NCI-H1436 (cell line): Measurements from ENCODE around the gene UTP4.
A peak's percentile ranks its signal among the peaks of the same experiment; 100 is the strongest.

Source experiments
- DNase-seq: peaks from one replicate; lab custom pipeline; 2025; lab: John Stamatoyannopoulos, UW

UTP4 gene

DNA sequence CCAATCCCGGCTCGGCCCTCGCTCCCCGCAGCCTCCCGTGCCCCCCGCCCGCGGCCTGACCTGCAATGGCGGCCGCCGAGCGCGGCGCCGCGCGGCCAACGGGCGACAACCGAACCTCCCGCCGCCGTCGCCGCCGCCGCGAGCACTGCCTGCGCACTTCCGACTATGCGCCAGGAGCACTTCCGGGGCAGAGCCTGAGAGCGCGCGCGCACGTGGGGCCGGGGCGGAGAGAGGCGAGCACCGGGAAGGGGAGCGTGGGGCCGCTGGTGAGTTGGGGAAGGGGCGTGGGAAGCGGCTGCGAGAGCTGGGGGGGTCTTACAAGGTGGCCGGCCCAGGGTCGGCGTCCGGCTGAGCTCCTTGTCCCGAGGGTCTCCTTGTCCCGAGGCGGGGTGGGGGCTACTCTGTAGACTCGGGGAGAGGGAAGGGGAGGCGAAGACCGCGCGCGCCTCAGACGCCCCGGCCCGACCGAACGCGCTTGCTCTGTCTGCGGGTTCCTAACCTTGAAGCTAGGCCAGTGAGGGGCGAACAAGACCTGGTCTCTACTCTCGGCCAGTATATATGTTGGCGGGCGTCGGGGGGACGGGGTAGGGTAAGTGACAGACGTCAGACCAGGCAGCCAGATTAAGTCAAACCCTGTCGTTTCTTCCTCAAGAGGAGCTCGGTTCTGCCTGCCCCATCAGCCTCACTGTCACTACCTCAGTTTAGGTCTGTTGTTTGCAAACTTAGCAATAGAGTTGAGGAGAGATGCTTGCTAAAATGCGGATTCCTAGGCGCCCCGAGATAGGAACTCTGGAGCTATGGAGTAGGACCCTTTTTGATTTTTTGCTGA, at the start of gene UTP4, which contains the start of gene CHTF8:
TSS of gene UTP4 (plus strand) at position 226 of the 829 bp plus-strand sequence. CDS start 811 bp downstream, outside the sequence.
TSS of gene CHTF8 (minus strand) at position 165 of the 829 bp plus-strand sequence. CDS start 11,130 bp downstream, outside the sequence.
- DNase-seq: peak; percentile 80

DNA sequence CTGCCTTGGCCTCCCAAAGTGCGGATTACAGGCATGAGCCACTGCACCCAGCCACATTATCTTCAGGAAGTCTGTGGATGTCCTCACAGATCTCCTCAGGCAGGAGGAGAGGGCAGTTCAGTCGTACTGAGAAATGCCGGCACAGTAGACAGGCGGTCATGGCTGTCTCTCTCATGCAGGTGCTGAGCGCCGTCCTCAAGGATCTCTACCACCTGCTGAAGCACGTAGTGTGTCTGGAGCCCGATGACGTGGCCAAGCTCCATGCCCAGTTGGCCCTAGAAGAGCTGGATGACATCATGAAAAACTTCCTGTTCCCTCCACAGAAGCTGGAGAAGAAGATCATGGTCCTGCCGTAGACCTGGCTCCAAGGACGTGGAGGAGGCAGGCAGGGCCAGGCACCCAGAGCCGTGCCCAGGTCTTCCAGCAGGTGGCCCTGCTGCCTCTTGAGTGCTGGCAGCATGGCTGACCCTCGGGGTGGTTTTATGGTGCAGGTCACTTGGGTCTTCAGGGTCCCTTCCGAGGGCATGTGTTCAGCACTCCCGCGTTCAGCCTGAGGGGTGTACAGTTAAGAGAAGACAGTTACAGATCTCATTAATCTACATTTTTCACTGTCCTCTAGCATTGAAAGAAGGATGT, 49.0 kb upstream of the UTP4 start:
- DNase-seq: no peak

DNA sequence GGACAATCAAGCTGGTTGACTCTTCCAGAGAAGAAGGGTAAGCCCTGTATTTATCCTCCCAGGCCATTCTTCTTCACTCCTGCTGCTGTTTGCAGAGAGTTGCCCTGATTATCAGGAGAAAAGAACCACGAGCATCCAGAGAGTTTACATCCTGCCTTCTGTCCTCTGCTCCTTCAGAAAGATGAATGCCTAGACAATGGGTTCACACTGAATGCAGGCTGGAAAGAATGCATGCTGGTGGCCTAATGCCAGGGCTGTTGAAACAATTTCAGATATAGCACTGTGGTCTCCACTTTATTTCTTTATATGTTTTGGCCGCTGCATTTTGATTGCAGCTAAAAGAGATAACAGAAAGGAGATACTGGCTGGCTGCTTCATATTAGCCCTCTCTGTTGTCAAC, 48.2 kb upstream of the UTP4 start:
- no peak for DNase-seq

DNA sequence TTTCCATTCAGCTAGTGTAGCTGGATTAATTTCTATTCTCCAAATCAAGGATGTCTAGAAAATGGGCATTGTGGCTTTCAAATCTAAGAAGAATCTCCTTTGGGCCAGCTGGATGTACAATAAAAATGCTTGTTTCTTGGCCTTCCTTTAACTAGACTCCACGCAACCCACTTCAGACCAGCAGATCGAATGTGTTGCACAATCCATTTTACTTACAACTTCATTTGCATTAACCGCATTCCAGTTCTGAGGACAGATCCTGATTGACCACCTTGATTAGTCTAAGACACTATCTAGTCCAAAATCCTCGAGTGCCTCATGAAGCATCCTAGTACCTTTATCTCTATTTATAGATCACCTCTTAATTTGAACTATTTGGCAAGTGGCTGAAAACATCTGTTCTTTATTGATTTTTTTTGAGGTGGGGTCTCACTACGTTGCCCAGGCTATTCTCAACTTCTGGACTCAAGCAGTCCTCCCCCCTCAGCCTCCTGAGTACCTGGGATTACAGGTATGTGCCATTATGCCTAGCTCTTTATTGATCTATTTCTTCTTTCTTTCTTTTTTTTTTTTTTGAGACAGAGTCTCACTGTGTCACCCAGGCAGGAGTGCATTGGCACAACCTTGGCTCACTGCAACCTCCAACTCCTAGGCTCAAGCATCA, 47.3 kb upstream of the UTP4 start:
- no peak for DNase-seq

DNA sequence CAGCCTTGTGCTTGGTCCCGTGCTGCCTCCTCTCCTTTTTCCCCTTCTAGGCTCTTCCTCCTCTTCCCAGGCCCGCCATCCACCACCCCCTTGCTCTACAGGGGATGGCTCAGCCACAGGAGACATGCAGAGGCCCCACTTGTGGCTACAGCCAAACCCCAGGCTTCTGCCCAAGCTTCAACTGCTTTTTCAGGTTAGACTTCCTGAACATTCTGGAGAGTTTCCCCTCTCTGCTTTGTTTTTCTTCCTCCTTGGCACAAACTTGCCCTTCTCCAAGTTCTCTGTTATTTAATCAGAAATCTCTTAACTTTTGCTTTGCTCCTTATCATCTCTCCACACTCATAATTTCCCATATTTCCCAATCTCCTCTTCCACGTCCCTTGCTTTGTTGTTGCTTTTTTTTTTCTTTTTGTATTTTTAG, 45.3 kb upstream of the UTP4 start:
- no peak for DNase-seq

DNA sequence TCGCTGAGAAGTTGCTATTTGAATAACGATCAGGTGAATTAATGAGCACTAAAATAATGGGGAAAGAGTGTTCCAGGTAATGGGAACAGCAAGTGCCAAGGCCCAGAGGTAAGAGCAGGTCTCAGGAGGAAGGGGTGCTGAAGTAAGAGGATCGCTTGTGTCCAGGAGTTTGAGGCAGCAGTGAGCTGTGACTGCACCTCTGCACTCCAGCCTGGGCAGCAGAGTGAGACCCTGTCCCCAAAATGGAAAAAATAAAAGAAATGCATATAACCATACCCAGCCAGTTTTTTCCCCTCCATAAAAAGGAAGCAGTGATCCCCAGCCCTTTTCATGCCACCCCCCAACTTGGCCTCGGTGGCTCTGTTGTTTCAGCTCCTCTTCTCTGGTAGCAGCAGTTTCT, 43.8 kb upstream of the UTP4 start:
- no peak for DNase-seq

DNA sequence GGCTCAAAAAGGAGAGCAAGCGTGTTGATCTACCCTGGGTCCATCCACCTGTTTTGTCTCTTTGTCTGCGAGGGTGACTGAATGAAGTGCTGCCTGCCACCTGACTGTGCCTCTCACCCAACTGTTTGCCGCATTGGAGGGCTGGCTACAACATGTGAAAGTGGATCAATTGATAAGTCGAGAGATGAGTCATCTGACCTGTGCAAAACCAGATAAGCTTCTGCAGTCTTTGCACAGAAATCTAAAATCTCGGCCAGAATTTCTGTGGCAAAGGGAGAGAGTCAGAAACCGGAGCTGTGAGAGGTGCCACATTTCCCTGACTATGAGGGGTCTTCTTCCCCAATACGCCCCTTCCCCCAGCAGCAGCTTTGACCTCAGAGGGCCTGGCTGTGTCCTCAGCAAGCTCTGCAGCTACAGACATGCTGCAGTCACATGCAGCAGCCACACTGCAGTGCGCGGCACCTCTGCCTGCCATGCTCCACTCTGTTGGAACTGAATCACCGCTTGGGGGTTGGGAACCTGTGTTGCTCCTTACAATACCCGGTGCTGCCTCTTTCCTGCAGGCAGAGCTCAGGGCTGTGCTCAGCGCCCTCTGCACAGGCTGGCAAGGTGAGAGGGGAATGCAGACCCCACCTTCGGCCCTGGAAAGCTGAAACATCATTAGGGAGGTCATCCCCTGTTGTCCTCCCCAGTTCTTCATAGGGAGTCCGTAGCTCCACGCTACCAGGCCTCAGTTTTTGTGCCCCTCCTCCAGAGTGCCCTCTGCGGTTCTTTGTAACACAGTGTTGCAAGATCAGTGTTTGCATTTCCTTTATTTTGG, 43.1 kb upstream of the UTP4 start:
- peak; percentile 21 for DNase-seq

DNA sequence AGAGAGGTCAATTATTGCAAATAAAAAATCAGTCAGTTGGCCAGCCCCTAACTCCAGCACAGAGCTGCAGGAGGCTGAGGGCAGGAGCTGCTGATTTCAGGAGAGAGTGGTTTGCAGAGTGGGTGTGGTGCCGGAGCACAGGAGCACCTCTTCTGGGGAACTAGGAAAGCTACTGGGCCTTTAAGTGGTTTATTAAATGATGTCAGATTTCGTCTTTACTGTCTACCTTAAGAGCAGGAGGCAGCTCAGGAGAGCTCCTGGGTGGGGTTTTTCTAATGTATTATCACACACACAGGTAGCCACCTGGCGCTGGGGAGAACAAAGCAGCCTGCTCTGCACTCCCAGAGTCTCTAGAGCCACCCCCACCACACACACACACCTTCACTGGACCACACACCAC, 38.5 kb upstream of the UTP4 start:
- DNase-seq: peak; percentile 53

DNA sequence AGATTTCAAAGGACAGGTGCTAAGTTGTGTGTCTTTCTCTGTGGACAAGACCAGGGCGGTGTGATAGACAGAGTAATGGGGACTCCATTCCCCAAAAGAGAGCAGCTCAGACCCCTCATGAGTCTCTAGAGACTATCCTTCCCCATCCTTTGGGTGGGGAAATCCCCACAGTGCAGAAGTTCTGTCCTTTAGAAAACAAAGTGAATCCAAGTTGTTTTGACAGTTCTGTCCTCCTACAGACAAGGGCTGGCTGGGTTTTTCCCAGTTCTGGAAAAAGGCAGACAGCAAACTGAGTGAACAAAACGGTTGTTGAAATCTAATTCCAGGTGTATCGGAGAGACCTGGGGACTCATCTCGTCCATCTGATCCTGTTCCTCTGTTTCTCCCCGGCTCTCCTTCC, 37.9 kb upstream of the UTP4 start:
- DNase-seq: no peak

DNA sequence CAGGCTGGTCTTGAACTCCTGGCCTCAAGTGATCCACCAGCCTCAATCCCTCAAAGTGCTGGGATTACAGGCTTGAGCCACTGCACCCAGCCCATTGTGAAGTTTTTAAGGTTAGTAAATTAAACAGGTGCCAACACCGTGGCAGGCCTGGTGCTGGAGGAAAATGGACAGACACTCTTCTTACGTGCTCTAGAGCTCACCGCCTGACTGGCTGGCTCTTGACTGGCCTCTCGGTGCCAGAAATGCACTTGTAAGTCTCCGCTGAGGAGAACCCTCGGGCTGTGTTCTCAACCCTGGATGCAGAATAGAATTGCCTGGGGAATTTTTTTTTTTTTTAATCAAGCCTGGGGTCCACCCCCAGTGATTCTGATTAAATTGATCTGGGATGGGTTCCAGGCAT, 37.3 kb upstream of the UTP4 start:
- DNase-seq: peak; percentile 21

DNA sequence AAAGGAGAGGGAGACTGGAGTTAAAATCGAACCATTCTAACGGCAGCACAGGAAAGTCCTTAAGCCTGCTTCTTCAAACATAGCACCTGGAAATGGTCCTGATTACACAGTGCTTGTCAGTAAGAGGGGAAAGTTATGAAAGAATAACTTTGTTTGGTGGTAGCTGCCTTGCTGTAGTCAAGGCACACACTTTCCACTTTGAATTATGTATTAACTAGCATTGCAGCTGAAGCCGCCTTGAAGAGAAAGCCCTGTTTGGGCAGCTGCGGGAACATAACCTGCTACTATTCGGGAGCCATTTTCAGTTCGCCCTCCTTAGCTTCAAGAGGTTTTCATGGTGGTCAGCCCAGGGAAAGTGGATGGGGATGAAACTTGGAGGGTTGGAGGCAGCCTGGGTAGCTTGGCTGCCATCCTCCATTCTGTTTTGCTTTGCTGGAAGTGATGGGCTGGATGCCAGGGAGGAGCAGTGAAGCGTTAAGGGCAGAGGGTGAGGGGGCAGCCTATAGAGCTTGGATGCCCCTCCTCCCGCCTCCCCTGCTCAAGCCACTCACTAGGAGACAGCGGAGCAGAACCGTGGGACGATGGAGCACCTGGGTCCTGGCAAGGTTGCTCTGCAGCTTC, 32.3 kb upstream of the UTP4 start:
- peak; percentile 27 for DNase-seq

DNA sequence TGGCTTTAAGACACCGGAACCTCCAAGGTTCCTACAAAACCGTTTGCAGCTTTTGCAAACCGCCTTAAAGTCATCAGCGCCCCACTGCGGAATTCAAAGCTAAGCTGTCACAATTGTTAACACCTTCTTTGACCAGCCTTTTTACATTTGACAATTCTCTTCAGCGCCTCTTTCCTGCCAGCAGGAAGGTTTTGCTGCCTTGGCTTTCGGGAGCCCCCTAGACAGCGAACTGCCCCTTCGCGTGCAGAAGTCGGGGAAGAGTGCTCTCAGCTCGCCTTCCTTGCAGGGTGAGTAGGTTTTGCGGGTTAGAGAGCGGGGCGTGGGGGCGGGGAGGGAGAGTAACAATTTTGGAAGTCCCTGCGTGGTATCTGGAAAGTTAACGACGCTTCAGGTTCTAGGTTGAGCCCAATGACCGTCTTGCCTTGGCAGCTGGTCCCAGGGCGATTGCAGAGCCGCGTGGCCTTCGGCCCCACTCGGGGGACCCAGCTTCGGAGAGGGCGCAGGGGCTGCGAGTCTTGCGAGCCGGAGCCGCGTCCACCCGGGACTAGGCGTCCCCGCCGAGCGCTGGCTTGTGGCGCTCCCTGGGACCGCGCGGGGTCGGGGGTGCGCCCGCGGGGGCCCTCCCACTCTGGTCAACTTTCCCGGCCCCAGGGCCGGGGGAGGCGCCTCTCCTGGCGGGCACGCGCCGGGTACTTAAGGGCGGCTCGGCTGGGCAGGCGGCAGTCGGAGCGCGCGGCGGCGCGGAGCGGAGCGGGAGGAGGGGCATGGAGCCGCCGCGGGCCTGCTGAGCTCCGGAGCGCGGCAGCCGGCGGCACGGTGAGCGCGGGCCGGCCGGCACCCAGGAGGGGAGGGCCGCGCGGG, 26.7 kb upstream of the UTP4 start, which contains the start of gene HAS3:
TSS of gene HAS3 (plus strand) at position 153 of the 861 bp plus-strand sequence. CDS start 3,743 bp downstream, outside the sequence.
- peak; percentile 45 for DNase-seq

DNA sequence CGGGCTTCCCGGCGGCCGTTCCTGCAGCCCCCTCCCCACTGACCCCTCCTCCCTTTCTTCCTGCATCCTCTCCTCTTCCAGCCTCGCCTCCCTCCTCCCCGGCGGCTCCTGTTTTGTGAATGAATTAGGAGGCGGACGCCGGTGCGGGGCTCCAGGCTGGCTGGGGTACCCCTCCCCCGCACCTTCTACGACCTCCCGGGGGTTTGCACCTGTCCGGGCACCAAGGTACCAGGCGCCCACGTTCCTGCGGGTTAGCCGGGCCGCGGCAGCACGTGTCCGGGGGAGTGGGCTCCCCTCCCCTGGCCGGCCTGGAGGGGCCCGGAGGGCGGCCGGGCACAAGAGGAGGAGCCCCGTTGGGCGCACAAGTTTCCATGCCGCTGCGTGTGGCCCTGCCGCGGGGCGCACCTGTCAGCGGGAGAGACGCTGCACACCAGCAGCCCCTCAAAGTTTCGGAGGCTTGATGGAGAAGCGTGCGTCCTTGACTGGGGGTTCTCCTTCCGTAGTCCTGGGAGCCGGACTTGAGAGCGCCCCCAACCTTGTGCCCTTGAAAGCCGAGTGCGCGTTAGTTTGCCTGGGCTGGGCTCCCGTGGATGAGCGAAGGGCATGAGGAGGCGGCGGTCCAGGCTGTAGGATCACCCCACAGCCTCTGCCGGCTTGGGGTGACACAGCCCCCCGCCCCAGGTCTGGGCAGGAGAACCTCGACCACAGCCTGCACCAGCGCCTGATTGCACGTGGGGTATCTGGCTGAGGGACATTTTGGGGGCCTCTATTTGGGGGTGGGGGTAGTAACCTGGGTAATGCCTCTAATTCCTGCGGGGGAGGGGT, 25.7 kb upstream of the UTP4 start:
- DNase-seq: no peak

DNA sequence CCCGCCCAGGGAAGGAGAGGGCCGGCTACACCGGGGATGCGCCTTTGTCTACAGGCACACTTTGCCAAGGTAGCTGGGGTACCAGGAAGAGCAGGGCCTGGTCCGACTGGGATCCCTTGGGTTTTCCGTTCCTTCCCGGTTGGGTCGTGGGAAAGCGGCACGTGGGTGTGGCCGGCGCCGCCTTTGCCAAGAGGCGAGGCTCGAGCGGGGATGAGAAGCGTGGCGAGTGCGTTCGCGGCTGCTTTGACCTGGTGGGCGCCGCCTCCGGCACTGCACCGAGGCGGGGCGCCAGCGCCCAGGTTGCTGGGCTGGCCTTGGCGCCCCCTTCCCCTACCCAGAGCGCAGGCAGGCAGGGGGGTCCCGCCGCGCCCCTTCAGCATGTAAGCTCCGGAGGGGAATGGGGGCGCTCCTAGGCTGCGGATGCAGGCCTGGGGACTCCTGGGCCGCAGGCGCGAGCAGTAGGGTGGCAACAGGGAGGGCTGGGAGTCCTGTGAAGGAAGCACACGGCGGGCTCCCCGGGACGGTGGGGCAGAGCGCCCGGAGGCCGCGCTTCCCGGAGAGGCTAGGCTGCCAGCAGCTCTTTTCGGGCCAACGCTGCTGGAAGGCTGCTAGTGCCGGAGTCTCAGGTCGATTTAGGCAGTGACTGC, 25.0 kb upstream of the UTP4 start:
- no peak for DNase-seq

DNA sequence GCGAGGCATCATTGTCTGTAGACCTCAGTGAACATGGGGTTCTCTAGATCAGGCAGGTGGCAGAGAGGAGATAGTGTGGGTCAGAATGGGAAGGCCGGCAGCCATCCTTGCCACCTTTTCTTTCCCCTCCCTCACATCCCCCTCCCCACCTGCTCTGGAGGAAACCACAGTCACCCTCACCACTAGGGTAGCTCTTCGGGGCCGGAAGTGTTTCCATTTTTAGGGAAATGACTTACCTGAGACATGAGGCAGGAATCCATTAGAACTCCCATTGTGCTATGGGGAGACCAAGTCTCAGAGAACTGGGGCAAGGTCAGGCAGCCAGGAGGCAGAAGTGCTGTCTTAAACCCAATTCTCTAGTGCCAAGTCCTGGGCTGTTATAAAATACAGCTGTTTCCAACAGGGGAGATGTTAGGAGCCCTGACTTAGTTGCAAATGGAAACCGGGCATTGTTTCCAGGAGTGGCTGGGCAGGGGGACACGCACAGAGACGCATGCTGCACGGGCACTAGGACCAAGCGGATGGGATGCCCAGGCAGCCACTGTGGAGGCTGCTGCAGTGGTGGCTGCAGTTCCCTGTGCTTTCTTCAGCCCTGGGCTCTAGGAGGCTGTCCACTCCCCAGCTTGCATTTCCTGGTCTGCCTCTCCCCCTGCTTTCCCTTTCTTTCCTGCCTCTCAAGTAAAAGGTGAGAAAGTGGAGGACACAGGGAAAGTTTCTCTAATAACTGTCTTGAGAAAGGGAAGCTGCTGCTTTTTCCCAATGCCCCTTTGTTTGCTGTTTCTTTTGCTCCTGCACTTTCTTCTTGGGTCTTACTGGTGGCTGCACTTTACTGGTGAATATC, 24.2 kb upstream of the UTP4 start:
- DNase-seq: no peak

DNA sequence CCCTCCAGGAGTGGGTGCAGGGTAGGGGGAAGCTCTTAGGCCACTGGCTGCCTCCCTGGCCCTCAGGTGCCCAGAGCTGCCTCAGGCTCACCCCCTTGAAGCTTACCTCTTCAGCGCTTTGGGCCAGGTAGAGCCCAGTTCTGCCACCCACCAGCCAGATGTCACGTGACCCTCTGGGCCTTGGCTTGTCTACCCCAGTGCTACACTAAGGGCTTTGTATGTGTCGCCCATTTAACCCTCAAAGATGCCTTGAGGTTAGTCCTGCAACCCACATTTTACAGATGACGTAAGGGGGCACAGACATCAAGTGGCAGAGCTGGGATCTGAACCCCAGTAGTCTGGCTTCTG, 23.6 kb upstream of the UTP4 start:
- no peak for DNase-seq

DNA sequence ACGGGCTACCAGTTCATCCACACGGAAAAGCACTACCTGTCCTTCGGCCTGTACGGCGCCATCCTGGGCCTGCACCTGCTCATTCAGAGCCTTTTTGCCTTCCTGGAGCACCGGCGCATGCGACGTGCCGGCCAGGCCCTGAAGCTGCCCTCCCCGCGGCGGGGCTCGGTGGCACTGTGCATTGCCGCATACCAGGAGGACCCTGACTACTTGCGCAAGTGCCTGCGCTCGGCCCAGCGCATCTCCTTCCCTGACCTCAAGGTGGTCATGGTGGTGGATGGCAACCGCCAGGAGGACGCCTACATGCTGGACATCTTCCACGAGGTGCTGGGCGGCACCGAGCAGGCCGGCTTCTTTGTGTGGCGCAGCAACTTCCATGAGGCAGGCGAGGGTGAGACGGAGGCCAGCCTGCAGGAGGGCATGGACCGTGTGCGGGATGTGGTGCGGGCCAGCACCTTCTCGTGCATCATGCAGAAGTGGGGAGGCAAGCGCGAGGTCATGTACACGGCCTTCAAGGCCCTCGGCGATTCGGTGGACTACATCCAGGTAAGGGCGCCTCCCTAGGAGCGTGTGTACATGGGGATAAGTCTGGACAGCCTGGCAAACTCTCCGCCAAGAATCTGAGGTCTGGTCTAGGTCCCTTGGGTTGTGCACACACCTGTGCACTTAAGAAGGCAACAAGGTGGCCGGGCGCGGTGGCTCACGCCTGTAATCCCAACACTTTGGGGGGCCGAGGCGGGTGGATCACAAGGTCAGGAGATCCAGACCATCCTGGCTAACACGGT, 22.8 kb upstream of the UTP4 start:
- DNase-seq: no peak
